Measurements from ENCODE around the gene BICRA.

- TF ChIP-seq CTCF (IDR thresholded peaks at IDR 0.05; ENCODE audit: insufficient read depth, low read length) (no peak), GABPA (IDR thresholded peaks at IDR 0.05; ENCODE audit: low read depth) (no peak)
Observed at GRCh38 chr19:47750752-47751151, 141.8 kb downstream of the BICRA start.

Measured in HL-60 (cell line).